Vagina (tissue), 2 donors: ENCODE results near the gene CNDP1. TPM values are rescaled to one million over a fixed set of nuclear protein-coding genes. Genes with fewer than 3 reads are reported as not detected.
A peak's percentile ranks its signal among the peaks of the same experiment; 100 is the strongest.
"Not testable (repeated sequence)": the region's sequence is repeated elsewhere in the genome, so short reads cannot be mapped to it uniquely, and the experiment has no call there.

Experiments
- DNase-seq, 2 donors: peaks; one replicate each; pipeline ENCODE4 v3.0.0-alpha.2; 2017; ENCODE audit errors: extremely low spot score in 2 of 2
- H3K27ac ChIP-seq: fragments of 200-600 bp; sonication (generic); one replicate; pipeline ENCODE4 v1.5.1; 2019
- H3K27me3 ChIP-seq: fragments of 200-600 bp; sonication (generic); one replicate; pipeline ENCODE4 v1.5.1; 2019
- H3K36me3 ChIP-seq, 2 donors: fragments of 200-600 bp; sonication (generic); one replicate each; pipeline ENCODE4 v1.5.1; 2017 to 2019
- H3K4me1 ChIP-seq: fragments of 200-600 bp; sonication (generic); one replicate; pipeline ENCODE4 v1.5.1; 2019
- H3K4me3 ChIP-seq, 2 donors: fragments of 200-600 bp; sonication (generic); 1 replicate in 1 of 2; 2 replicates in 1 of 2; pipeline ENCODE4 v1.5.1; 2016 to 2019
- H3K9me3 ChIP-seq: fragments of 200-600 bp; sonication (generic); one replicate; pipeline ENCODE4 v1.5.1; 2019
- CTCF ChIP-seq, 3 experiments: fragments of 450-650 bp in 2 of 3; fragments of 200-600 bp in 1 of 3; sonication (generic) in 1 of 3; IDR thresholded peaks; one replicate each; pipeline ENCODE4 v1.5.1; 2017 to 2019; ENCODE audit warnings: antibody characterized with exemption in 3 of 3, mild to moderate bottlenecking in 2 of 3, moderate library complexity in 2 of 3
- POLR2A ChIP-seq, 2 donors: fragments of 450-650 bp; IDR thresholded peaks; one replicate each; pipeline ENCODE4 v1.6.1; 2017; ENCODE audit warnings: antibody characterized with exemption in 2 of 2, mild to moderate bottlenecking in 2 of 2, moderate library complexity in 2 of 2
- POLR2AphosphoS5 ChIP-seq, 2 donors: sonication (generic); formaldehyde crosslinking; IDR thresholded peaks; one replicate each; pipeline ENCODE4 v1.9.0; 2017; ENCODE audit warnings: antibody characterized with exemption in 2 of 2, mild to moderate bottlenecking in 2 of 2, low read depth in 1 of 2; ENCODE audit not compliant: insufficient read depth in 1 of 2
- intact Hi-C: fragments of 100-400 bp; cut with DNase I; formaldehyde crosslinking; loops from one replicate; pipeline ENCODE4 v1.15.1; 2023
- total RNA-seq: library from RNA; depleted of rRNA; stranded (reverse); fragments of >200 nt; gene quantifications from one replicate; pipeline ENCODE4 v1.2.3, GENCODE V29; 2016

CNDP1 gene
- total RNA-seq, 1 donor from 2014 or later = 9.8 TPM

- Histone ChIP-seq H3K36me3 (peaks cover 0 to 36% of the 10 kb centered on the region in 2 donors), H3K9me3 (no peaks in the 10 kb centered on the region), H3K4me1 (peaks cover 37% of the 10 kb centered on the region), H3K27ac (peak overlapping the region; percentile 67), H3K4me3 (peak overlapping the region; percentile 6 to 23), H3K27me3 (no peaks in the 10 kb centered on the region)
- intact Hi-C loops = loop anchor here (5.0 kb wide), 1 partner anchor 98 kb away; the partner anchor contains the start of gene ZNF407
- no peak for DNase-seq
- no peak for TF ChIP-seq POLR2AphosphoS5 (IDR thresholded peaks at IDR 0.05; ENCODE audit: insufficient read depth in 1 of 2, low read depth in 1 of 2)
- no peak for TF ChIP-seq POLR2A (IDR thresholded peaks at IDR 0.05)
- no peak for TF ChIP-seq CTCF (IDR thresholded peaks at IDR 0.05)
These were observed 34.7 kb upstream of the CNDP1 start for GRCh38 chr18:74499633-74500032.

GRCh38 chr18:74500372-74500771, 33.9 kb upstream of the CNDP1 start:
- TF ChIP-seq POLR2AphosphoS5 (IDR thresholded peaks at IDR 0.05; ENCODE audit: insufficient read depth in 1 of 2, low read depth in 1 of 2) (no peak), CTCF (IDR thresholded peaks at IDR 0.05) (no peak), POLR2A (IDR thresholded peaks at IDR 0.05) (no peak)
- H3K27me3 ChIP-seq = no peaks in the 10 kb centered on the region
- peak overlapping the region; percentile 67 for H3K27ac ChIP-seq
- H3K36me3 ChIP-seq = peaks cover 0 to 36% of the 10 kb centered on the region in 2 donors
- intact Hi-C loops = no loop called here
- H3K9me3 ChIP-seq = no peaks in the 10 kb centered on the region
- no peak for DNase-seq
- peaks cover 37% of the 10 kb centered on the region for H3K4me1 ChIP-seq
- H3K4me3 ChIP-seq = peak overlapping the region in 1 of 2 donors; percentile 23

GRCh38 chr18:74500774-74501173, 33.5 kb upstream of the CNDP1 start:
- H3K4me3 ChIP-seq, H3K9me3 ChIP-seq, H3K27me3 ChIP-seq, DNase-seq, intact Hi-C loops: not testable (repeated sequence)
- peak overlapping the region; percentile 37 for H3K27ac ChIP-seq
- H3K36me3 ChIP-seq = peaks cover 0 to 39% of the 10 kb centered on the region in 2 donors
- H3K4me1 ChIP-seq = peaks cover 37% of the 10 kb centered on the region

GRCh38 chr18:74501386-74501785, 32.9 kb upstream of the CNDP1 start:
- Histone ChIP-seq H3K36me3 (peaks cover 0 to 44% of the 10 kb centered on the region in 2 donors), H3K4me1 (peaks cover 38% of the 10 kb centered on the region), H3K9me3 (no peaks in the 10 kb centered on the region), H3K27me3 (no peaks in the 10 kb centered on the region), H3K27ac (peak overlapping the region; percentile 37), H3K4me3 (no peak overlapping the region)
- DNase-seq = no peak
- TF ChIP-seq POLR2AphosphoS5 (IDR thresholded peaks at IDR 0.05; ENCODE audit: insufficient read depth in 1 of 2, low read depth in 1 of 2) (no peak), CTCF (IDR thresholded peaks at IDR 0.05) (no peak), POLR2A (IDR thresholded peaks at IDR 0.05) (no peak)
- intact Hi-C loops = no loop called here

GRCh38 chr18:74503137-74503536, 31.2 kb upstream of the CNDP1 start:
- Histone ChIP-seq H3K27ac (no peak overlapping the region), H3K9me3 (no peaks in the 10 kb centered on the region), H3K4me3 (no peak overlapping the region), H3K36me3 (peaks cover 0 to 57% of the 10 kb centered on the region in 2 donors), H3K27me3 (no peaks in the 10 kb centered on the region), H3K4me1 (peaks cover 31% of the 10 kb centered on the region)
- no peak for DNase-seq
- no peak for TF ChIP-seq POLR2A (IDR thresholded peaks at IDR 0.05)
- no peak for TF ChIP-seq CTCF (IDR thresholded peaks at IDR 0.05)
- no peak for TF ChIP-seq POLR2AphosphoS5 (IDR thresholded peaks at IDR 0.05; ENCODE audit: insufficient read depth in 1 of 2, low read depth in 1 of 2)
- intact Hi-C loops = no loop called here
